Heart left ventricle (tissue), 13 donors: ENCODE data around the gene CAMTA1.

Experiments
- CTCF ChIP-seq, 12 donors: fragments of 200-600 bp; sonication (generic) in 4 of 12; IDR thresholded peaks; one replicate each; pipeline versions ENCODE4 v1.5.0 to v1.8.0; 2018 to 2022; ENCODE audit warnings: antibody characterized with exemption in 12 of 12, mild to moderate bottlenecking in 5 of 12
- POLR2A ChIP-seq, 2 donors: fragments of 450-650 bp; IDR thresholded peaks; one replicate each; pipeline ENCODE4 v1.6.1; 2017; ENCODE audit warnings: antibody characterized with exemption in 2 of 2, mild to moderate bottlenecking in 2 of 2, moderate library complexity in 2 of 2
- donor health status: ischemic (EF 13 %, LVEDD 7.1; RV severe dilation, severe dysfunction).
- donor health status: DM: no; HTN: yes; CAD: no.
- donor health status: DM: no; HTN: no; CAD: no.
- donor health status: ischemic (EF 25% LVEDD 6.9; RV normal size, moderate dysfunction).
- donor health status: ischemic (EF 25% LVEDD 5.7; RV mildly dilated, moderate dysfunction).
- donor health status: ischemic (EF 35%, LVEDD 5.7; RV mildly dilated, moderate dysfunction).
- donor health status: nonischemic (EF 11% LVEDD 7.7; RV severe dilation, severe dysfunction).
- donor health status: DM: yes; HTN: yes; CAD: no.
- donor health status: PGD.
- donor health status: ischemic (EF 29% LVEDD 5.4; RV normal size, mild dysfunction).
- donor health status: nonischemic (EF 23%, LVEDD 6.1; RV moderate dilation, normal function).

- TF ChIP-seq CTCF (IDR thresholded peaks at IDR 0.05) (no peak), POLR2A (IDR thresholded peaks at IDR 0.05) (no peak)
Observed at GRCh38 chr1:7585216-7585907, 800.1 kb downstream of the CAMTA1 start.
